ENCODE results near the gene MEGF6. TPM values are rescaled to one million over a fixed set of nuclear protein-coding genes. Genes with fewer than 3 reads are reported as not detected.

The MEGF6 gene
- total and polyA plus RNA-seq, 9 of the 15 experiments (the other 6 are each of a cell fraction or from before 2014, with no cell fraction given), result 0.03 to 1.7 (median 0.24) TPM; not detected in 3

DNA sequence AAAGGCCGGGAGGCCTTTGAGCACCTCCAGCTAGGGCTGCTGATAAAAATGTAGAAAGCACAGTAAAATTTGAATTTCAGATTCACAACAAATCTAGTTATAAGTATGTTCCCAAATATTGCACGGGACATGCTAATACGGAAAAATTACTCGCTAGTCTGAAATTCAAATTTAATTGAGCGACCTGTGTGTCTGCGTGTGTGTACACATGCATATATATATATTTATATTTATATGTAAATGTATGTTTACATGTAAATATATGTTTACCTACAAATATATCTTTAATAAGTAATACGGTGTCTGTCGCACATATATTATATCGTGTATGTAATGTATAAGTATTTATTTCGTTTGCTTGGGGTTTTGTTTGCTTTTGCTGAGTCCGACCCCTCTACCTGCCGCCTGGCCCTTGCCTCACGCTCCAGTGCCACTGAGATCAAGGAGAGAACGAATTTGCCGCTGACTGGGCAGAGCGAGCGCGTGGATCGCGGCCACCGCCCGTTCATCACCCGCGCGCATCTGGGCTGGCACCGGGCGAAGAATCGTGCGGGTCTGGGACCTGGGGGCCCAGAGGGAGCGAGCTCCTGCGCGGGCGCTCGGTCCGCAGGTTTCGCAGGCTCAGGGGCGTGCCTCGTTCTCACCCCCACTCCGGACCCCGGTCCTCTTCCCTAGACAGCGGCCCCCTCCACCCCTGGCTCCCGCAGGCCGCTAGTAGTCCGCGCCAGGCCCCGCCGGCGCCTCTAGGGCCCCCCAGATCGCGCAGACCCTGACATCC is 39.1 kb upstream of the MEGF6 start:
- 89% methylated on average over 35 of the region's 50 CpGs for WGBS (ENCODE audit: insufficient coverage, low coverage, missing lambda C conversion rate)
- no peak for DNase-seq (ENCODE audit: extremely low read depth in 1 of 4, low spot score in 3 of 4)
- CTCF ChIA-PET (ENCODE audit: low intra/inter-chr PET ratio), result no interaction called here
- Histone ChIP-seq H3K9me3 (replicated peaks; ENCODE audit: control insufficient read depth, insufficient read depth, low read depth, low read length) (no peaks in the 10 kb centered on the region), H3K9ac (ENCODE audit: insufficient read depth in 1 of 2, low read depth in 2 of 2, low read length in 2 of 2) (no peak overlapping the region), H2AFZ (ENCODE audit: low read depth, low read length) (peak overlapping the region; percentile 65; the same call in 1 of the 2 replicates), H3K36me3 (ENCODE audit: control insufficient read depth, insufficient read depth, low read length) (peaks cover 26% of the 10 kb centered on the region; the same call in 2 of the 3 replicates), H3K79me2 (ENCODE audit: control insufficient read depth, insufficient read depth, low read length) (peaks cover 11% of the 10 kb centered on the region), H3K27me3 (ENCODE audit: control insufficient read depth in 2 of 2, insufficient read depth in 2 of 2, low read length in 2 of 2) (peaks cover 26 to 33% of the 10 kb centered on the region in 2 experiments), H3K27ac (ENCODE audit: extremely low read depth, low read depth, low read length) (no peak overlapping the region), H4K20me1 (replicated peaks; ENCODE audit: control insufficient read depth, insufficient read depth, low read length) (0 out of 2 replicates have a peak, but pooled peaks cover 3% of the 10 kb centered on the region), H3K4me3 (no peak overlapping the region), H3K4me1 (replicated peaks in 1 of 2; ENCODE audit: control insufficient read depth in 2 of 2, insufficient read depth in 2 of 2, low read length in 2 of 2) (peaks cover 11 to 38% of the 10 kb centered on the region in 2 experiments), H3K4me2 (ENCODE audit: insufficient read depth, low read length) (peak overlapping the region; percentile 84; the same call in 1 of the 2 replicates), H3K9me1 (ENCODE audit: control insufficient read depth, insufficient read depth, low read length) (no peaks in the 10 kb centered on the region)
- no peak for ATAC-seq
- no TSS peak for BruUV-seq (replicated peaks)
- FAIRE-seq, result no peak
- POLR2A ChIA-PET, result interaction anchor here (0.6 to 0.8 kb wide), 3 partner anchors 23 to 141 kb away, joined by 3 read pairs; no protein-coding TSS in a partner anchor
- intact Hi-C loops (cut with micrococcal nuclease) (loop anchor here (1.0 kb wide), 1 partner anchor 250 kb away; the partner anchor contains the start of gene C1orf174), in situ Hi-C loops (cut with MboI) (no loop called here)
- TF ChIP-seq ZBTB17 (CRISPR knock-in tag; IDR thresholded peaks at IDR 0.05) (no peak), ZNF699 (CRISPR knock-in tag; IDR thresholded peaks at IDR 0.05; ENCODE audit: insufficient replicate concordance) (no peak), HNRNPL (IDR thresholded peaks at IDR 0.05; ENCODE audit: low read depth, low read length) (0 out of 2 replicates have a peak, but pooled peaks have one; percentile 21), ETV5 (CRISPR knock-in tag; IDR thresholded peaks at IDR 0.05; ENCODE audit: low read depth) (no peak), NFE2L1 (tag; IDR thresholded peaks at IDR 0.05; ENCODE audit: borderline replicate concordance, low read depth) (no peak), GABPA (tag; conservative IDR thresholded peaks at IDR 0.05; ENCODE audit: low read depth) (peak; percentile 68), WHSC1 (IDR thresholded peaks at IDR 0.05; ENCODE audit: low read length) (no peak), HLTF (IDR thresholded peaks at IDR 0.05) (no peak), MLX (CRISPR knock-in tag; conservative IDR thresholded peaks at IDR 0.05) (no peak), E2F4 (CRISPR knock-in tag; IDR thresholded peaks at IDR 0.05; ENCODE audit: low read depth) (no peak), NR2C2 (CRISPR knock-in tag; IDR thresholded peaks at IDR 0.05) (no peak), NR2C2 (tag; IDR thresholded peaks at IDR 0.05) (no peak; the same call in 1 of the 2 replicates), XRCC3 (IDR thresholded peaks at IDR 0.05) (no peak), ZNF174 (CRISPR knock-in tag; IDR thresholded peaks at IDR 0.05) (no peak), KLF13 (tag; IDR thresholded peaks at IDR 0.05; ENCODE audit: borderline replicate concordance, low read depth) (no peak), ZNF140 (CRISPR knock-in tag; IDR thresholded peaks at IDR 0.05) (no peak), ZNF41 (CRISPR knock-in tag; conservative IDR thresholded peaks at IDR 0.05) (no peak)
- TF ChIP-seq, protein P1, sequence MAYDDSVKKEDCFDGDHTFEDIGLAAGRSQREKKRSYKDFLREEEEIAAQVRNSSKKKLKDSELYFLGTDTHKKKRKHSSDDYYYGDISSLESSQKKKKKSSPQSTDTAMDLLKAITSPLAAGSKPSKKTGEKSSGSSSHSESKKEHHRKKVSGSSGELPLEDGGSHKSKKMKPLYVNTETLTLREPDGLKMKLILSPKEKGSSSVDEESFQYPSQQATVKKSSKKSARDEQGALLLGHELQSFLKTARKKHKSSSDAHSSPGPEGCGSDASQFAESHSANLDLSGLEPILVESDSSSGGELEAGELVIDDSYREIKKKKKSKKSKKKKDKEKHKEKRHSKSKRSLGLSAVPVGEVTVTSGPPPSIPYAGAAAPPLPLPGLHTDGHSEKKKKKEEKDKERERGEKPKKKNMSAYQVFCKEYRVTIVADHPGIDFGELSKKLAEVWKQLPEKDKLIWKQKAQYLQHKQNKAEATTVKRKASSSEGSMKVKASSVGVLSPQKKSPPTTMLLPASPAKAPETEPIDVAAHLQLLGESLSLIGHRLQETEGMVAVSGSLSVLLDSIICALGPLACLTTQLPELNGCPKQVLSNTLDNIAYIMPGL (CRISPR knock-in tag; IDR thresholded peaks at IDR 0.05), result 0 out of 2 replicates have a peak, but pooled peaks have one; percentile 42

All from K562 (cell line).